NCI-H82 (cell line): ENCODE measurements around the gene DENND1A.
"Not testable (repeated sequence)": the region's sequence is repeated elsewhere in the genome, so short reads cannot be mapped to it uniquely, and the experiment has no call there.

Experiments used
- DNase-seq: peaks from one replicate; lab custom pipeline; 2025; lab: John Stamatoyannopoulos, UW

DENND1A gene

DNA sequence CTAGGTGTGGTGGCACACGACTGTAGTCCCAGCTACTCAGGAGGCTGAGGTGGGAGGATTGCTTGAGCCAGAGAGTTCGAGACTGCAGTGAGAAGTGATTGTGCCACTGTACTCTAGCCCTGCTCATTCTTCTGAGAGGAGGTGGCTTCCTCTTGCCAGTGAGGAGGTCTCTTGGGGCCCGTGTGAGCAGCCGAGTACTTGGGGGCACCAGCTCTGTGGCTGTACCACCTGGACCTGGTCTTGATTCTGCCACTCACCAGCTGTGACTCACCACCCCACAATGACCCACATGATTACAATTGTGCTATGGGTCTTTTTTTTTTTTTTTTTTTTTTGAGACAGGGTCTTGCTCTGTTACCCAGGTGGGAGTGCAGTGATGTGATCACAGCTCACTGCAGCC lies 592.0 kb downstream of the DENND1A start:
- DNase-seq = no peak

DNA sequence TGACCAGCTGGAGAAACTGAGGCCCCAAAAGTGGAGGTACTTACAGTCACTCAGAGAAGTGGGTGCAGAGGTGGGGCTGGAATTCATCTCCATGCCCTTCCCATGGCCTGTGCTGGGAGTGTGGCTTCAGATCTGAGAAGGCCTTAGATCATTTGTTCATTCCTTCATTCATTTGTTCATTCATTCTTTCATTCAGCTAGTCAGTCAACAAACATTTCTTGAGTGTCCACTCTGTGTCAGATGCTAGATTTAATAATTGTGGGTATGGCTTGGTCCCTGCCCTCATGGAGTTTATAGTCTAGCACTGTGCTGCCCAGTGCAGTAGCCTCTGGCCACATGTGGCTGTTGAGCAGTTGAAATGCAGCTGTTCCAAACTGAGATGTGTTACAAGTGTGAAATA lies 593.0 kb downstream of the DENND1A start:
- no peak for DNase-seq

DNA sequence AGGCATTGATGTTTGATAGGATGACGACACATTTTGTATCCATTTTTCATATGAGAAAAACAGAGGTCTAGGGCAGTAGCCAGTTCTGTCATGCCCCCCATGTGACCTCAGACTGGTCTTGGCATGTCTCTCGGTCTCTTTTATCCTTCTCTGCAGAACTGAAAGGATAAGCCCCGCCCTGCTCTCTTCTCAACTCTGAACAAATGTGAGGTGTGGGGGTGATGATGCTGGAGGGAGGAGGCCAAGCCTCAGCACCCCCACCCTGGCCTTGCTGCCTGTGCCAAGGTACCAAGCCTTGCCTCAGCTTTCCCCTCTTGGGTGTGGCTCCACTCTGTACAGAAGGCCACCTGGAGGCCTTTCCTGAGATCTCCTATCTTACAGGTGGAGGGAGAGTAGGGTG lies 593.5 kb downstream of the DENND1A start:
- DNase-seq = no peak

DNA sequence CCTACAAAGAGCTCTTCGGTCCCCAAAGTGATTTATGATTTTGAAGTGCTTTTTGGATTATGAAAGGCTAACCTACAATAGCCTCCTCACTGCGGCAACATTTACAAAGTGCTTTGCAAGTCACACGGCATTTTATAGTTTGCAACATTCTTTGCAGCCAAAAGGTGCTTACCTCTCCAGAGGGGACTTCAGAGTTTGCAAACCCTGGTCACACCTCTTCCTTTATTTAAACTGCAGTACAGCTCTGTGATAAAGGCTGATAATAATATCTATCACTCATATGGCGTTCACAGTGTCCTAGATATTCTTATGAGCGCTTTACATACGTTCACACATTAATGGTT lies 594.0 kb downstream of the DENND1A start:
- no peak for DNase-seq

DNA sequence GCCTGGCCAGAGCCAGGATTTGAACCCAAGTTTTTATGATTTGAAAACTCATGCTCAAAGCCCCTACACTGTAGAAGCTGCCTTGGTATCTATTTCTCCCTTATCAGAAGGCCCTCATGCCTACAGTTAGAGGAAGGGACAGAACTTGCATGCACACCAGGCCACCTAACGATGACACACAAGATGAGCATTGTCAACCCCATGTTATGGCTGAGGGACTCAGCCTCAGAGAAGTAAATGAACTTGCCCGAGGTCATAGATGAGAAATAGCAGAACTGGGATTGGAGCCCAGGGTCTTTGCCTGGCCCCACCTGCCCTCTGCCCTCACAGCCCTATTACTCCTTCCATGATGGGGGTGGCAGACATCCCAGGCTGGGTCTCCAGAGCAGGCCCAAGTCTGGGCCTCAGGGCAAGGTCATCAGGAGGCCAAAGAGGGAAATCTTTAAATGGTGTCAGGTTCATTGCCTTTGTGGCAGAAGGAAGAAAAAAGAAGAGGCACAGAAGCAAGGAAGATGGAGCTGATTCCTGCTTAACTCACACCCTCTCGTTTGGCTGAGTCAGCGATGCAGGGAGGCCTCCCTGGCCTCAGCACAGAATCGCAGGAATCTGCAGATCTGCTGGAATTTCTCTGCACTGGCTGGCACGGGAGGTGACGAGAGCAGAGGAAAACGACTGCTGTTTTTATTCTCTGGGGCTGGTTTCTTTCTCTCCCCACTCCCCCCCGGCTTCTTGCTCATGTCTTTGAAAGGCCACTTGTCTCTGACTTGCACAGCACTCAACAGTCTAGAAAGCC lies 594.5 kb downstream of the DENND1A start:
- no peak for DNase-seq

DNA sequence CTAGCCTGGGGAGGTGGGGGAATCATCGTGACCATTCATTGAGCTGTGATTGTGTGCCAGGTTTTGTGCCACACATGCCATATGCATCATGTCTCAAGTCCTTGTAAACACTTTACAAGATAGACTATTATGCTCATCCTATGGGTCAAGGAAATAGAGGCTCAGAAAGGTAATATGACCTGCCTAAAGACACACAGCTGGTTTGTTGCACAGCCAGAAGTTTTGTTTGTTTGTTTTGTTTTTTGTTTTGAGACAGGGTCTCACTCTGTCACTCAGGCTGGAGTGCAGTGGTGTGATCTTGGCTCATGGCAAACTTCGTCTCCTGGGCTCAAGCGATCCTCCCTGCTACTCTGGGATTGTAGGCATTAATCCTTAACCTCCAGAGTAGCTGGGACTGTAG lies 595.3 kb downstream of the DENND1A start:
- DNase-seq = no peak

DNA sequence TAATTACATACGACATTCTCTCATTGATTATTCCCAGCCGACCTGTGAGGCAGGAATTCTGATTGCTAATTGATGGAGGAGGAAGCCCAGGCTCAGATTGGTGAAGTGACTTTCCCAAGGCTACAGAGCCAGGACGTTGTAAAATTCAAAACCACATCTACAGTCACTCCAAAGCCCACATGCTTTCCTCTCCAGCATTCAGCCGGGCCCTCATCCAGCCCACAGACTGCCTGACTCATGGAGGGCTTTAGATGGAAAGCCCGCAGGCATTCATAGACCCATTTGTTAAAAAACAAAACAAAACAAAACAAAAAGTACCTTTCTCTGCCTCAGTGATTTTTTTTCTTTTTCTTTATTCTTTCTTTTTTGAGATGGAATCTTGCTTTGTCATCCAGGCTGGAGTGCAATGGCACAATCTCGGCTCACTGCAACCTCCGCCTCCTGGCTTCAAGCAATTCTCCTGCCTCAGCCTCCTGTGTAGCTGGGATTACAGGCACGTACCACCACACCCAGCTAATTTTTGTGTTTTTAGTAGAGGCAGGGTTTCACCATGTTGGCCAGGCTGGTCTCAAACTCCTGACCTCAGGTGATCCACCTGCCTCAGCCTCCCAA lies 596.8 kb downstream of the DENND1A start:
- DNase-seq = not testable (repeated sequence)

DNA sequence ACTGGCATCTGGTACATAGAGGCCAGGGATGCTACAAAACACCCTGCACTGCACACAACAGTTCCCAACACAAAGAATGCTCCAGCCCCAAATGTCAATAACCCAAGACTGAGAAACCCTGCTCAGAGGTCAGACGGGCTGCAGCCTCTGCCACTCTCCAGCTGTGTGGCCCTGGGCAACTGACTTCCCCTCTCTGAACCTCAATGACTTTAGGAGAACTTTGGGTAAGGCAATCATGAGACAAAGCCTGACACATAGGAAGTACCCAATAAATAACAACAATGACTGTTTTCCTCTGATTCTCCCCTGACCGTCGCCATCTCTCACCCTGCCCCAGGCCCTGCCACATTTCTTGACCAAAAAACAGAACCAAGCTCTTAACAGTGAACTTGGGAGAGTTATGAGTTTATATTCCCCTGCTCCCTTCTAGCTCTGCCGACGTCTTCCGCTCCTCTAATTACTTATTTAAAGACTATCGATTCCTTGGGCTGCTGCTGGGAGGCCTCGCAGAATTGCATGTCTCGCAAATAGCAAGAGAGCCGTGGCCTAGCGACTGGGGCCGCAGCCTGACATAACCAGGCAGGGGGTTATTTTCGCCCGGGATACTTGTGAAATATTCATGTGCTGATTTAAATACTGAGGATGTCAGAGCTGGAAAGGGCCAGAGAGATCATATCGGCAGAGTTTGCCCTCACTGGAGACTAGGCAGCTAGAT lies 598.4 kb downstream of the DENND1A start:
- DNase-seq = no peak
